ENCODE data around the gene MSI2.

- TF ChIP-seq CTCF (IDR thresholded peaks at IDR 0.05) (no peak), EZH2 (IDR thresholded peaks at IDR 0.05; ENCODE audit: borderline replicate concordance, insufficient read depth, low read depth, low read length, poor library complexity, severe bottlenecking) (no peak)
These were observed 138.1 kb downstream of the MSI2 start for GRCh38 chr17:57394375-57394774.

All from B cell (primary cell).